ENCODE measurements around the gene HCN2.
"Not testable (repeated sequence)": the region's sequence is repeated elsewhere in the genome, so short reads cannot be mapped to it uniquely, and the experiment has no call there.

The HCN2 gene

GRCh38 chr19:621191-621590 lies 31.5 kb downstream of the HCN2 start:
- DNase-seq: peak; percentile 11

- DNase-seq: peak; percentile 14
These were observed 32.1 kb downstream of the HCN2 start for GRCh38 chr19:621819-622218.

GRCh38 chr19:622666-623065 lies 33.0 kb downstream of the HCN2 start:
- DNase-seq: no peak

GRCh38 chr19:623175-623916 lies 33.7 kb downstream of the HCN2 start:
- peak; percentile 8 for DNase-seq

- no peak for DNase-seq
These were observed 34.3 kb downstream of the HCN2 start for GRCh38 chr19:623974-624373.

GRCh38 chr19:624433-625109 lies 34.9 kb downstream of the HCN2 start:
- DNase-seq: no peak

GRCh38 chr19:625257-625656 lies 35.6 kb downstream of the HCN2 start:
- DNase-seq: no peak

GRCh38 chr19:626566-626965 lies 36.9 kb downstream of the HCN2 start:
- DNase-seq: not testable (repeated sequence)

GRCh38 chr19:628168-628567 lies 38.5 kb downstream of the HCN2 start:
- DNase-seq: no peak

- DNase-seq: not testable (repeated sequence)
These were observed 39.8 kb downstream of the HCN2 start for GRCh38 chr19:629515-629914.

- no peak for DNase-seq
These were observed 40.5 kb downstream of the HCN2 start for GRCh38 chr19:629961-630714.

GRCh38 chr19:632579-633067 lies 42.9 kb downstream of the HCN2 start:
- DNase-seq: no peak

- DNase-seq: peak; percentile 99
These were observed 43.5 kb downstream of the HCN2 start, which contains the start of gene POLRMT for GRCh38 chr19:633068-633785. Gene POLRMT (minus strand): TSS chr19:633537. CDS start chr19:633512, 25 bp downstream.

GRCh38 chr19:633786-634639 lies 44.3 kb downstream of the HCN2 start:
- DNase-seq: no peak

- no peak for DNase-seq
These were observed 45.4 kb downstream of the HCN2 start for GRCh38 chr19:634975-635652.

- DNase-seq: no peak
These were observed 49.2 kb downstream of the HCN2 start for GRCh38 chr19:638906-639252.

GRCh38 chr19:639253-640160 lies 49.8 kb downstream of the HCN2 start, which contains the start of gene FGF22:
Gene FGF22 (plus strand): TSS chr19:639879. CDS start chr19:639926, 47 bp downstream.
- peak; percentile 93 for DNase-seq

GRCh38 chr19:640161-640558 lies 50.5 kb downstream of the HCN2 start:
- DNase-seq: no peak

GRCh38 chr19:640606-641189 lies 51.0 kb downstream of the HCN2 start:
- DNase-seq: no peak

- no peak for DNase-seq
These were observed 52.0 kb downstream of the HCN2 start for GRCh38 chr19:641702-642101.
